ENCODE measurements around the gene AIPL1. TPM values are rescaled to one million over a fixed set of nuclear protein-coding genes. Genes with fewer than 3 reads are reported as not detected.

AIPL1 gene
- total RNA-seq, 2 donors from 2014 or later = not detected

Other genes with a start within 250 kb of the AIPL1 start
- not detected for gene PIMREG, start 9.3 kb upstream of the AIPL1 start, total RNA-seq
- 1 to 10 TPM; 1.3 to 3.4 TPM for gene PITPNM3, start 121.4 kb upstream of the AIPL1 start, total RNA-seq
- 10 to 100 TPM in 1 of 2 donors, 1 to 10 TPM in 1; 6.9 to 13.5 TPM for gene KIAA0753, start 205.6 kb upstream of the AIPL1 start, total RNA-seq
- 10 to 100 TPM; 17.1 to 37.6 TPM for gene TXNDC17, start 205.9 kb upstream of the AIPL1 start, total RNA-seq
- 1 to 10 TPM; 6.2 to 9.9 TPM for gene MED31, start 216.5 kb upstream of the AIPL1 start, total RNA-seq
- gene C17orf100, start 216.6 kb upstream of the AIPL1 start, total RNA-seq = 1 to 10 TPM; 3.3 to 6.2 TPM